Endothelial cell of umbilical vein (primary cell): ENCODE measurements around the gene FABP1. TPM values are rescaled to one million over a fixed set of nuclear protein-coding genes. Genes with fewer than 3 reads are reported as not detected.

Experiments used
- BruUV-seq: library from RNA; stranded (reverse); fragments of 400-500 nt; replicated peaks from 2 replicates; lab custom pipeline; 2021; lab: Mats Ljungman, UMichigan
- CTCF ChIA-PET: fragments of 300-600, 350-600 bp; sonication (Branson Sonifier 250); formaldehyde crosslinking; loops from one replicate; lab custom pipeline; 2021; ENCODE audit warnings: antibody characterized with exemption, inconsistent platforms; lab: Charles Lee
- POLR2A ChIA-PET: fragments of 300-600, 350-600 bp; sonication (Branson Sonifier 250); formaldehyde crosslinking; loops from one replicate; lab custom pipeline; 2021; ENCODE audit warnings: antibody characterized with exemption, inconsistent platforms; lab: Charles Lee
- DNase-seq: peaks from one replicate; pipeline ENCODE4 v3.0.0-alpha.2; 2011; ENCODE audit warnings: low read depth, low spot score
- FAIRE-seq: peaks from 2 replicates; lab custom pipeline; 2011; peaks lifted over from hg19 to GRCh38; lab: Jason Lieb, UNC
- H2AFZ ChIP-seq: 2 replicates; pipeline ENCODE4 v1.6.0; 2012; ENCODE audit warnings: low read depth, low read length, control low read depth, inconsistent platforms
- H3K27ac ChIP-seq: 2 replicates; pipeline ENCODE4 v1.5.1; 2011; ENCODE audit warnings: low read depth, mild to moderate bottlenecking, control low read depth, low read length, moderate library complexity; ENCODE audit not compliant: insufficient read depth
- H3K27me3 ChIP-seq, 2 experiments: 2 replicates each; pipeline versions ENCODE4 v1.6.0 to v1.6.1; 2011; ENCODE audit warnings: low read length in 2 of 2, mixed read lengths in 1 of 2; ENCODE audit not compliant: control insufficient read depth in 2 of 2, insufficient read depth in 2 of 2
- H3K36me3 ChIP-seq, 2 experiments: 2 replicates in 1 of 2; 3 replicates in 1 of 2; pipeline ENCODE4 v1.5.1; 2011; ENCODE audit warnings: low read length in 2 of 2, mild to moderate bottlenecking in 1 of 2, moderate library complexity in 1 of 2; ENCODE audit not compliant: control insufficient read depth in 2 of 2, insufficient read depth in 2 of 2; ENCODE audit errors: extremely low read depth in 1 of 2
- H3K4me1 ChIP-seq: 3 replicates; pipeline ENCODE4 v1.5.1; 2011; ENCODE audit warnings: mild to moderate bottlenecking, low read length; ENCODE audit not compliant: control insufficient read depth, insufficient read depth; ENCODE audit errors: extremely low read depth
- H3K4me2 ChIP-seq: 2 replicates; pipeline ENCODE4 v1.6.1; 2011; ENCODE audit warnings: low read length, control low read depth, mixed read lengths; ENCODE audit not compliant: insufficient read depth
- H3K4me3 ChIP-seq, 3 experiments: fragments of 200-600 bp in 1 of 3; sonication (generic), shearing (Covaris generic) in 1 of 3; replicated peaks in 1 of 3; 2 replicates each; pipeline ENCODE4 v1.5.1; 2011 to 2016; ENCODE audit warnings: control low read depth in 3 of 3, low read length in 3 of 3, mild to moderate bottlenecking in 2 of 3, inconsistent platforms in 1 of 3, low read depth in 1 of 3, moderate library complexity in 1 of 3; ENCODE audit not compliant: insufficient read depth in 1 of 3
- H3K79me2 ChIP-seq: 2 replicates; pipeline ENCODE4 v1.6.0; 2012; ENCODE audit warnings: low read length, inconsistent platforms; ENCODE audit not compliant: control insufficient read depth, insufficient read depth
- H3K9ac ChIP-seq: replicated peaks from 2 replicates; pipeline ENCODE3; 2011; ENCODE audit warnings: low read length, control low read depth; ENCODE audit not compliant: insufficient read depth; ENCODE audit errors: extremely low read depth
- H3K9me1 ChIP-seq: replicated peaks from 3 replicates; pipeline ENCODE4 v1.6.0; 2011; ENCODE audit warnings: mild to moderate bottlenecking, low read length; ENCODE audit not compliant: control insufficient read depth, insufficient read depth; ENCODE audit errors: extremely low read depth
- H3K9me3 ChIP-seq: replicated peaks from 2 replicates; pipeline ENCODE4 v1.5.1; 2012; ENCODE audit warnings: low read length, inconsistent platforms; ENCODE audit not compliant: control insufficient read depth, insufficient read depth
- H4K20me1 ChIP-seq: replicated peaks from 2 replicates; pipeline ENCODE3; 2011; ENCODE audit warnings: mild to moderate bottlenecking, low read length; ENCODE audit not compliant: control insufficient read depth, insufficient read depth; ENCODE audit errors: extremely low read depth
- EZH2 ChIP-seq: IDR thresholded peaks from 2 replicates; pipeline ENCODE4 v1.6.1; 2012; ENCODE audit warnings: borderline replicate concordance, low read depth, mild to moderate bottlenecking, moderate library complexity, low read length, inconsistent platforms; ENCODE audit not compliant: severe bottlenecking
- FOS ChIP-seq: IDR thresholded peaks from 2 replicates; pipeline ENCODE4 v1.6.1; 2011; ENCODE audit warnings: mild to moderate bottlenecking, low read length, moderate library complexity, borderline replicate concordance; ENCODE audit not compliant: insufficient read depth
- GATA2 ChIP-seq: IDR thresholded peaks from 2 replicates; pipeline ENCODE4 v1.7.0; 2011; ENCODE audit warnings: low read depth, mild to moderate bottlenecking, moderate library complexity, mixed read lengths, low read length; ENCODE audit not compliant: insufficient read length, insufficient read depth
- JUN ChIP-seq: IDR thresholded peaks from 2 replicates; pipeline ENCODE4 v1.6.1; 2011; ENCODE audit warnings: borderline replicate concordance, low read depth; ENCODE audit not compliant: insufficient read length, insufficient read depth
- MAX ChIP-seq: IDR thresholded peaks from 2 replicates; pipeline ENCODE4 v1.6.1; 2011; ENCODE audit not compliant: insufficient read depth, insufficient read length
- MYC ChIP-seq: IDR thresholded peaks from one replicate; pipeline ENCODE4 v1.6.1; 2011; ENCODE audit warnings: mild to moderate bottlenecking, low read depth, low read length
- POLR2A ChIP-seq: IDR thresholded peaks from 2 replicates; pipeline ENCODE4 v1.6.1; 2012; ENCODE audit warnings: low read depth, mild to moderate bottlenecking, control low read depth, low read length
- POLR2AphosphoS5 ChIP-seq: IDR thresholded peaks from 2 replicates; pipeline ENCODE4 v1.6.1; 2012; ENCODE audit warnings: low read depth, mild to moderate bottlenecking, control low read depth, low read length, moderate library complexity; ENCODE audit not compliant: insufficient read depth
- dilution Hi-C: fragments of 300-500 bp; cut with MboI; formaldehyde crosslinking; loops from one replicate; pipeline ENCODE4 v1.15.0; 2019; ENCODE audit warnings: low sequenced_read_pairs; ENCODE audit not compliant: extremely low pct_ligation_motif_present
- intact Hi-C: fragments of 100-400 bp; cut with micrococcal nuclease; formaldehyde crosslinking; loops from one replicate; pipeline ENCODE4 v1.10.0; 2022
- polyA plus RNA-seq, 4 experiments: library from polyadenylated mRNA; depleted of rRNA in 3 of 4; stranded (reverse) in 3 of 4; unstranded in 1 of 4; fragments of >200 nt; gene quantifications; 2 replicates each; pipeline versions ENCODE4 v1.2.1 to v1.2.3, GENCODE V29; 2011 to 2012; ENCODE audit warnings: missing spikeins in 1 of 4
- total RNA-seq: library from RNA; stranded (reverse); gene quantifications from 2 replicates; pipeline ENCODE4 v1.2.3, GENCODE V29; 2021
- TF ChIP-seq, protein P1 (sequence below), 2 donors: IDR thresholded peaks; 1 replicate in 1 of 2; 2 replicates in 1 of 2; pipeline ENCODE4 v1.5.1; 2011; ENCODE audit warnings: low read length in 2 of 2, mild to moderate bottlenecking in 2 of 2, moderate library complexity in 2 of 2, control low read depth in 1 of 2, inconsistent platforms in 1 of 2, low read depth in 1 of 2; ENCODE audit not compliant: insufficient read depth in 1 of 2; ENCODE audit errors: extremely low read depth in 1 of 2

Gene FABP1
- total and polyA plus RNA-seq, 2 donors (not counting 3 experiments of a cell fraction or from before 2014, with no cell fraction given), result not detected

DNA sequence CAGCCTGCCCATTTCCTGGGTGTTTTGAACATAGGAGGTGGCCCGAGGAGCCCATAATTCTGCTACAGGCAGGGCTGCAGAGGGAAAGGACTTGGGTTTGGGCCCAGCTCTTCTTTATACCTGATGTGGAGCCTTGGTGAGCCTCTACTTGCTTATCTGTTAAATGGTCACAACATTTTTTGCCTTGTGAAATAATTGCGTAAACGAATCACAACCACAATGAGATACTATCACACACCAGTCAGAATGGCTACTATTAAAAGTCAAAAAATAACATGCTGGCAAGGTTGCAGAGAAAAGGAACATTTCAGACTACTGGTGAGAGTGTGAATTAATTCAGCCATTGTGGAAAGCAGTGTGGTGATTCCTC lies 4.1 kb upstream of the FABP1 start:
- H3K79me2 ChIP-seq, result no peaks in the 10 kb centered on the region
- H4K20me1 ChIP-seq, result no peaks in the 10 kb centered on the region
- no peaks in the 10 kb centered on the region for H3K9me3 ChIP-seq
- H3K4me3 ChIP-seq, result no peak overlapping the region
- DNase-seq (no peak), FAIRE-seq (no peak)
- H3K4me2 ChIP-seq, result no peak overlapping the region
- TF ChIP-seq MAX (no peak), FOS (no peak), POLR2A (no peak), POLR2AphosphoS5 (no peak), EZH2 (no peak), MYC (no peak), GATA2 (no peak), JUN (no peak)
- TF ChIP-seq, protein P1, sequence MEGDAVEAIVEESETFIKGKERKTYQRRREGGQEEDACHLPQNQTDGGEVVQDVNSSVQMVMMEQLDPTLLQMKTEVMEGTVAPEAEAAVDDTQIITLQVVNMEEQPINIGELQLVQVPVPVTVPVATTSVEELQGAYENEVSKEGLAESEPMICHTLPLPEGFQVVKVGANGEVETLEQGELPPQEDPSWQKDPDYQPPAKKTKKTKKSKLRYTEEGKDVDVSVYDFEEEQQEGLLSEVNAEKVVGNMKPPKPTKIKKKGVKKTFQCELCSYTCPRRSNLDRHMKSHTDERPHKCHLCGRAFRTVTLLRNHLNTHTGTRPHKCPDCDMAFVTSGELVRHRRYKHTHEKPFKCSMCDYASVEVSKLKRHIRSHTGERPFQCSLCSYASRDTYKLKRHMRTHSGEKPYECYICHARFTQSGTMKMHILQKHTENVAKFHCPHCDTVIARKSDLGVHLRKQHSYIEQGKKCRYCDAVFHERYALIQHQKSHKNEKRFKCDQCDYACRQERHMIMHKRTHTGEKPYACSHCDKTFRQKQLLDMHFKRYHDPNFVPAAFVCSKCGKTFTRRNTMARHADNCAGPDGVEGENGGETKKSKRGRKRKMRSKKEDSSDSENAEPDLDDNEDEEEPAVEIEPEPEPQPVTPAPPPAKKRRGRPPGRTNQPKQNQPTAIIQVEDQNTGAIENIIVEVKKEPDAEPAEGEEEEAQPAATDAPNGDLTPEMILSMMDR (IDR thresholded peaks at IDR 0.05; ENCODE audit: extremely low read depth in 1 of 2, insufficient read depth in 1 of 2, low read depth in 1 of 2, low read length in 2 of 2), result no peak
- H3K27ac ChIP-seq, result no peak overlapping the region
- CTCF ChIA-PET, result no interaction called here
- no peaks in the 10 kb centered on the region for H3K9me1 ChIP-seq
- H3K27me3 ChIP-seq, result no peaks in the 10 kb centered on the region
- no peaks in the 10 kb centered on the region for H3K4me1 ChIP-seq
- BruUV-seq, result no TSS peak
- dilution Hi-C loops (no loop called here), intact Hi-C loops (no loop called here)
- POLR2A ChIA-PET, result no interaction called here
- H3K36me3 ChIP-seq, result no peaks in the 10 kb centered on the region
- H3K9ac ChIP-seq, result no peak overlapping the region
- no peak overlapping the region for H2AFZ ChIP-seq
